Ovary (tissue), 9 donors: ENCODE results near the gene MFSD1. TPM values are rescaled to one million over a fixed set of nuclear protein-coding genes. Genes with fewer than 3 reads are reported as not detected.

ENCODE experiments used
- DNase-seq, 5 donors: peaks; one replicate each; pipeline ENCODE4 v3.0.0-alpha.2; 2019 to 2020
- H3K27ac ChIP-seq, 2 donors: fragments of 200-600 bp; one replicate each; pipeline versions ENCODE4 v1.5.1 to v1.8.0; 2019 to 2022
- H3K27me3 ChIP-seq: fragments of 200-600 bp; one replicate; pipeline ENCODE4 v1.8.0; 2022
- H3K36me3 ChIP-seq: fragments of 200-600 bp; sonication (generic); one replicate; pipeline ENCODE4 v1.5.1; 2019
- H3K4me1 ChIP-seq: one replicate; pipeline ENCODE4 v1.8.1; 2013; ENCODE audit warnings: mild to moderate bottlenecking, moderate library complexity; ENCODE audit not compliant: insufficient read depth
- H3K4me3 ChIP-seq: fragments of 200-600 bp; sonication (generic); one replicate; pipeline ENCODE4 v1.5.1; 2017
- H3K9me3 ChIP-seq, 2 donors: fragments of 200-600 bp in 1 of 2; sonication (generic) in 1 of 2; one replicate each; pipeline versions ENCODE4 v1.5.1 to v1.8.1; 2013 to 2019; ENCODE audit warnings: mild to moderate bottlenecking in 1 of 2, moderate library complexity in 1 of 2
- EP300 ChIP-seq: sonication (generic); formaldehyde crosslinking; IDR thresholded peaks from one replicate; pipeline ENCODE4 v1.6.1; 2017; ENCODE audit warnings: antibody characterized with exemption
- POLR2A ChIP-seq: fragments of 450-650 bp; IDR thresholded peaks from one replicate; pipeline ENCODE4 v1.6.1; 2017; ENCODE audit warnings: antibody characterized with exemption, mild to moderate bottlenecking, moderate library complexity
- WGBS, 3 donors: extraction: QIAGEN DNeasy Blood & Tissue Kit in 1 of 3; methylation state at CpG; one replicate each; pipeline versions ENCODE4 v1.1.5 to v1.1.7; 2013 to 2017; 5-methylcytosine and 5-hydroxymethylcytosine counted together
- intact Hi-C, 4 donors: fragments of 100-400 bp; cut with DNase I; formaldehyde crosslinking; loops; one replicate each; pipeline versions ENCODE4 v1.11.0 to v1.15.1; 2022 to 2023
- polyA plus RNA-seq, 2 donors: library from polyadenylated mRNA; stranded (reverse); fragments of 200-250 nt in 1 of 2; fragments of 350-450 nt in 1 of 2; fragmentation: Illumina TruSeq in 1 of 2; extraction: RNeasy Lipid Tissue Mini Kit (QIAGEN cat#74804) in 1 of 2; gene quantifications; one replicate each; pipeline ENCODE4 v1.2.3, GENCODE V29; 2013 to 2014
- total RNA-seq, 7 donors: library from RNA; depleted of rRNA in 2 of 7; stranded (reverse); fragments of >200 nt in 2 of 7; fragmentation: NEBNext Ultra II Directional in 3 of 7; extraction: Animal tissue kit (Norgen Biotek cat#: 25700) in 3 of 7; gene quantifications; one replicate each; pipeline versions ENCODE4 v1.1.0 to v1.2.4, GENCODE V29; 2016 to 2023
- TF ChIP-seq, protein P1 (sequence below), 3 donors: fragments of 450-650 bp in 2 of 3; fragments of 200-600 bp in 1 of 3; IDR thresholded peaks; one replicate each; pipeline versions ENCODE4 v1.5.1 to v1.8.0; 2016 to 2022; ENCODE audit warnings: antibody characterized with exemption in 3 of 3, mild to moderate bottlenecking in 1 of 3
- donor health status: DM: no; HTN: no; CAD: no; lungs with moderate emphysema.
- donor health status: DM: no; HTN: no; CAD: no.
- donor health status: Bipolar disorder and iron deficiency.
- donor health status: DM: yes; HTN: yes; CAD: no.
- donor health status: DM: no; HTN: no; CAD: no.
- donor health status: DM: yes; HTN: yes; CAD: no.

Gene MFSD1
- total and polyA plus RNA-seq, 9 donors = 27.1 to 63.8 (median 43.0) TPM

DNA sequence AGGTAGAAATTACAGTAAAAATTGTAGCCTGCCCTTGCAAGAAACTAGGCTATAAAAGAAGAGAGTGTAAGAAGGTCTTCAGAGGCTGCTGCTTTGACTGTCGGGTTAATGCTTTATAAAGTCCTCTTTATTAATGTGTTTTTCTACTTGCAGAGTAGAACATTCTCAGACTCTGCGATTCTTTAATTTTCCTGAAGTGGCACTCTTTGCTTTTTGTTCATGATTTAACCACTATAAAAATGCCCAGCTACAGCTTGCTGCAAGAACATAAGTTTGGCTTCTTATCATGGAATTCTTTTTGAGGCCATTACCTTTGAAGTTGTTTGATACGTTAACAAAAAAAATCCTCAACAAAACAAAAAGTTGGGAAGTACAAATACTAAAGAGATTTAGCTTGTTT, 33.8 kb downstream of the MFSD1 start:
- WGBS, 3 donors = 18 to 37% (median 25%) methylated on average over 3 of the region's 3 CpGs
- intact Hi-C loops = no loop called here
- Histone ChIP-seq H3K27me3 (no peaks in the 10 kb centered on the region), H3K4me1 (no peaks in the 10 kb centered on the region), H3K9me3 (no peaks in the 10 kb centered on the region), H3K4me3 (no peak overlapping the region), H3K27ac (no peak overlapping the region), H3K36me3 (no peaks in the 10 kb centered on the region)
- TF ChIP-seq EP300 (no peak), POLR2A (no peak)
- TF ChIP-seq, protein P1, sequence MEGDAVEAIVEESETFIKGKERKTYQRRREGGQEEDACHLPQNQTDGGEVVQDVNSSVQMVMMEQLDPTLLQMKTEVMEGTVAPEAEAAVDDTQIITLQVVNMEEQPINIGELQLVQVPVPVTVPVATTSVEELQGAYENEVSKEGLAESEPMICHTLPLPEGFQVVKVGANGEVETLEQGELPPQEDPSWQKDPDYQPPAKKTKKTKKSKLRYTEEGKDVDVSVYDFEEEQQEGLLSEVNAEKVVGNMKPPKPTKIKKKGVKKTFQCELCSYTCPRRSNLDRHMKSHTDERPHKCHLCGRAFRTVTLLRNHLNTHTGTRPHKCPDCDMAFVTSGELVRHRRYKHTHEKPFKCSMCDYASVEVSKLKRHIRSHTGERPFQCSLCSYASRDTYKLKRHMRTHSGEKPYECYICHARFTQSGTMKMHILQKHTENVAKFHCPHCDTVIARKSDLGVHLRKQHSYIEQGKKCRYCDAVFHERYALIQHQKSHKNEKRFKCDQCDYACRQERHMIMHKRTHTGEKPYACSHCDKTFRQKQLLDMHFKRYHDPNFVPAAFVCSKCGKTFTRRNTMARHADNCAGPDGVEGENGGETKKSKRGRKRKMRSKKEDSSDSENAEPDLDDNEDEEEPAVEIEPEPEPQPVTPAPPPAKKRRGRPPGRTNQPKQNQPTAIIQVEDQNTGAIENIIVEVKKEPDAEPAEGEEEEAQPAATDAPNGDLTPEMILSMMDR (IDR thresholded peaks at IDR 0.05) = no peak
- no peak for DNase-seq

DNA sequence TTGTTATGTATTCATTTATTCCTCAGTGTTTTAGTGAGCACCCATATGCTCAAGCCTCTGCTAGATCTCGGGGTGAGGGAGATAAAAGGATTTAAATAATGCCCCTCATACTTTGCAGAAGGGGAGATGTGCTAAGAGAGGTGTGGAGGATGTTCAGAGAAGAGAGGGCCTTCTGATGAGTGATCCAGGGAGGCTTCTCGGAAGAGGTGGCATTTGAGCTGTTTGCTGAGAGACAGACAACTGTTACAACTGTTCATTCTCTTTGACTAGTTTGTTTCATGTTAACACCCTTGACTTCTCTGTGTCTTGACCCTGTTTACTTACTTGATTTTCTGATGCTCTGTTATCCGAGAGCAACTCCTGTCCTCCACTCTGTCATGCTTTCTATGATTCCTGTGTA, 34.5 kb downstream of the MFSD1 start:
- Histone ChIP-seq H3K4me1 (no peaks in the 10 kb centered on the region), H3K9me3 (no peaks in the 10 kb centered on the region), H3K27me3 (no peaks in the 10 kb centered on the region), H3K4me3 (no peak overlapping the region), H3K27ac (no peak overlapping the region), H3K36me3 (no peaks in the 10 kb centered on the region)
- TF ChIP-seq, protein P1 (IDR thresholded peaks at IDR 0.05) = no peak
- DNase-seq = no peak
- intact Hi-C loops = no loop called here
- 71 to 81% (median 76%) methylated on average over 3 of the region's 3 CpGs for WGBS, 3 donors

DNA sequence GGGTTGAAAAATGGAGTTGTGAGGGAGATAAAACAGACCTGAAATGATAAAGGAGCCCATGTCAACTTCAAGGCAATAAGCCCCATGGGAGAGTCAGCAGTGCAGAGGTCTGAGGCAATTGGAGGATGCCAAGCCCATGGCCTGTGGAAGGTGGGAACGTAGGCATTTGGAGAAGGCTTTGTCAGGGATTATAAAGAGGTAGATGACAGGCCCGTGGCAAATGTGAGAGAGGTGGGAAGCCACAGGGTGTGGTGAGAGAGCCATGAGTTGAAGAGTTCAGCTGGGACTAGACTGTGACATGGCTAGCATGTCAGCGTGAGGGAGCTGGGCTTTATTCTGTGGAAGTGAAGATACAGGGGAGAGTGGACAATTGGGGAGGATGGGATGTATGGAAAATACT, 35.4 kb downstream of the MFSD1 start:
- intact Hi-C loops = no loop called here
- H3K27ac ChIP-seq = no peak overlapping the region
- 60 to 78% (median 75%) methylated on average over 3 of the region's 3 CpGs for WGBS, 3 donors
- H3K36me3 ChIP-seq = no peaks in the 10 kb centered on the region
- H3K27me3 ChIP-seq = no peaks in the 10 kb centered on the region
- DNase-seq = no peak
- H3K4me1 ChIP-seq = no peaks in the 10 kb centered on the region
- H3K9me3 ChIP-seq = no peaks in the 10 kb centered on the region
- no peak for TF ChIP-seq POLR2A
- TF ChIP-seq EP300 = no peak
- TF ChIP-seq, protein P1 (IDR thresholded peaks at IDR 0.05) = no peak
- H3K4me3 ChIP-seq = no peak overlapping the region

DNA sequence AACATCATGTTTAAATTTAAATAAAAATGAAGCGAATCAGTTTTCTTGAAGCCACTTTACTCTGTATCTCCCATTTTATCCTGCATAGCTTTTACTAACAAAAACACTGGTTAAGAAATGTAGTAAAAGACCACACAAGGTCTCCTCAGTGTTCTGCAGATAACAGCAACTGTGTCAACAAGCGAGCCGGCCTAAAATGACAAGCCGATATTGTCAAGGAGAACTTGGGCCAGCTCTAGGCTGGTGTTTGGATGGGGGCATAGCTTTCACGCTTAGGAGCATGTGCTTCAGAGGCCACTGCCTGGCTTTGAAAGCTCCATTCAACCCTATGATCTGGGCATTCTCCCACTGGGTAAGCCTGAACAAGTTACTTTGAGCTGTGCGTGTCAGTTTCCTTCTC, 38.1 kb downstream of the MFSD1 start:
- no peaks in the 10 kb centered on the region for H3K4me1 ChIP-seq
- intact Hi-C loops = loop anchor here in 3 of 4 donors (5.0 to 10.0 kb wide), 3 partner anchors 415 to 422 kb away; no protein-coding TSS in a partner anchor
- H3K27me3 ChIP-seq = no peaks in the 10 kb centered on the region
- TF ChIP-seq EP300 = no peak
- TF ChIP-seq POLR2A = no peak
- TF ChIP-seq, protein P1 (IDR thresholded peaks at IDR 0.05) = no peak
- no peak for DNase-seq
- H3K9me3 ChIP-seq = no peaks in the 10 kb centered on the region
- no peak overlapping the region for H3K4me3 ChIP-seq
- no peak overlapping the region for H3K27ac ChIP-seq
- 79 to 86% (median 84%) methylated on average over 6 of the region's 6 CpGs for WGBS, 3 donors
- H3K36me3 ChIP-seq = no peaks in the 10 kb centered on the region
